ENCODE measurements around the gene FAM43B. TPM values are rescaled to one million over a fixed set of nuclear protein-coding genes. Genes with fewer than 3 reads are reported as not detected.

Gene FAM43B, protein sequence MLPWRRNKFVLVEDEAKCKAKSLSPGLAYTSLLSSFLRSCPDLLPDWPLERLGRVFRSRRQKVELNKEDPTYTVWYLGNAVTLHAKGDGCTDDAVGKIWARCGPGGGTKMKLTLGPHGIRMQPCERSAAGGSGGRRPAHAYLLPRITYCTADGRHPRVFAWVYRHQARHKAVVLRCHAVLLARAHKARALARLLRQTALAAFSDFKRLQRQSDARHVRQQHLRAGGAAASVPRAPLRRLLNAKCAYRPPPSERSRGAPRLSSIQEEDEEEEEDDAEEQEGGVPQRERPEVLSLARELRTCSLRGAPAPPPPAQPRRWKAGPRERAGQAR
- total RNA-seq (2013; cell fraction: nucleolus; rRNA removed), result not detected in 2 replicates
- total RNA-seq (2014; rRNA removed) (not detected in 2 replicates), total RNA-seq (2014; rRNA removed; fragmentation: Illumina TruSeq; extraction: Trizol) (not detected in 2 replicates), total RNA-seq (2021) (not detected in 2 replicates), polyA plus RNA-seq (2011; rRNA removed) (not detected in 2 replicates), polyA plus RNA-seq (2014; fragmentation: Illumina TruSeq; extraction: Trizol) (not detected in 2 replicates), polyA plus RNA-seq (2014; fragmentation: Nextera tagmentation; extraction: Ambion mirVana) (not detected), polyA plus RNA-seq (2014; rRNA removed) (not detected in 2 replicates), polyA plus RNA-seq (2016; fragmentation: Nextera tagmentation; extraction: Ambion mirVana) (not detected), polyA minus RNA-seq (2011; rRNA and poly(A)+ RNA removed) (not detected in 2 replicates), Bru-seq, nascent RNA (not detected), BruChase-seq, experiment 1, labeled RNA remaining after a 6-hour chase (not detected), BruChase-seq, experiment 2, labeled RNA remaining after a 2-hour chase (not detected)
- not detected for polyA plus RNA-seq (2011; ENCODE audit: low read depth)
- polyA plus RNA-seq (2011; cell fraction: cytosol; rRNA removed), result not detected in 2 replicates
- not detected in 2 replicates for polyA plus RNA-seq (2011; cell fraction: nucleus; rRNA removed)
- polyA plus RNA-seq (2012), result not detected in 2 replicates
- not detected in 2 replicates for polyA minus RNA-seq (2011; cell fraction: cytosol; rRNA and poly(A)+ RNA removed)
- polyA minus RNA-seq (2011; cell fraction: nucleus; rRNA and poly(A)+ RNA removed), result not detected in 2 replicates
- long read RNA-seq, experiment 1, result 0 reads
- long read RNA-seq, experiment 2, result 0 reads

DNA sequence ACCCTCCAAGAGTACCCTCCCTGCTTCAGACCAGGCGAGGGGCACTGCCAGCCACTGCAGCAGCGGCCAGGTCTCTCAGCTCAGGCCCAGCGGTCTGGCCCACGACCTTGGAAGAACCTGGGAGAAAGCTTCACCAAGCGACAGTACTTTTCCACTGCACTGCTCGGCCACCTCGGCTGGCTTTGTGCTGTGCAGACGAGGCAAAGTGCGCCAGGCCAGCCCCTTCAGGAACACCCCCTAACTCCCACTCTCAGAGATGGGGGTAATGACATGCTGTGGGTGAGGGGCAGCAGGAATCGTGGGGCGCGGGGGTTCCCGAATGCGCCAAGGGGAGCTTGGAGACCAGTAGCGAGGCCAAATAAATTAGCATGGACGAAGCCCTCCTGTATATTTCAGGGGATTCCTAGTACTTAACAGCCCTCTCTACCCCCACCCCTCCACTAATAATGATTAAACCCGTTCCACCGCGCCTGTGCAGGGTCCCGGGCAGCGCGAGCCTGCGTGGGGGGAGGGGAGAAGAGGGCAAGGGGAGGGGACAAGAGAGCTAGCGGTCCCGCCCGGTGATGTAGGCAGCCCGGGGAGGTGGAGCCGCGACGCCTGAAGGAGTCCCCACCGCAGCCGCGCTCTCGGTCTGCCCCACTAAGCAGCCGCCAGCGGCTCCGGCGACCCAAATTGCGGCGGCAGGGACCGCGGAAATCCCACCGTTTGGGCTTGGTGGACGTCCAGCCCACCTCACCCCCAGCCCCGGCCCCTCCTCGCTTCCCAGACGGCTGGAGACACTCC, at the start of gene FAM43B:
Gene FAM43B (plus strand): TSS at position 629 of the 783 bp plus-strand sequence. CDS start 401 bp downstream, outside the sequence.
- in situ Hi-C loops (cut with MboI) (no loop called here), intact Hi-C loops (cut with micrococcal nuclease; ENCODE audit: unreplicated experiment) (no loop called here)
- Histone ChIP-seq H3K9ac (ENCODE audit: control insufficient read depth, insufficient read depth, low read length) (no peak within 1 kb of the TSS), H3K79me2 (ENCODE audit: control insufficient read depth, insufficient read depth, low read length) (no peaks in the 10 kb centered on the region), H3K4me3 (no peak within 1 kb of the TSS), H3K36me3 (ENCODE audit: control insufficient read depth in 2 of 2, insufficient read depth in 2 of 2, low read length in 1 of 2) (no peaks in the 10 kb centered on the region), H3K27me3 (replicated peaks in 1 of 2; ENCODE audit: control insufficient read depth in 2 of 2, insufficient read depth in 2 of 2, low read length in 1 of 2) (peaks cover 5 to 10% of the 10 kb centered on the region in 2 experiments), H3K27ac (ENCODE audit: control insufficient read depth, insufficient read depth) (no peak within 1 kb of the TSS), H2AFZ (ENCODE audit: control insufficient read depth, low read depth, low read length) (no peak within 1 kb of the TSS), H4K20me1 (ENCODE audit: control insufficient read depth, insufficient read depth) (no peaks in the 10 kb centered on the region), H3K9me3 (replicated peaks; ENCODE audit: control insufficient read depth, insufficient read depth, low read length) (no peaks in the 10 kb centered on the region), H3K4me2 (ENCODE audit: control insufficient read depth, insufficient read depth) (no peak within 1 kb of the TSS), H3K4me1 (ENCODE audit: control insufficient read depth, insufficient read depth, low read length) (no peaks in the 10 kb centered on the region)
- no TSS peak for BruUV-seq (replicated peaks)
- RAD21 ChIA-PET (ENCODE audit: unreplicated experiment), result no interaction called here
- ATAC-seq (no peak), FAIRE-seq (no peak), DNase-seq (ENCODE audit: low read depth, low spot score) (no peak)
- POLR2A ChIA-PET, result no interaction called here
- SMC1A ChIA-PET (ENCODE audit: uncharacterized antibody, unreplicated experiment), result no interaction called here
- WGBS (ENCODE audit: insufficient coverage, insufficient replicate concordance, low lambda C conversion rate, missing lambda C conversion rate), result 0% methylated on average over 35 of the region's 47 CpGs
- TF ChIP-seq SUZ12 (IDR thresholded peaks at IDR 0.05; ENCODE audit: unreplicated experiment), result peak; percentile 61
- TF ChIP-seq, protein P1, sequence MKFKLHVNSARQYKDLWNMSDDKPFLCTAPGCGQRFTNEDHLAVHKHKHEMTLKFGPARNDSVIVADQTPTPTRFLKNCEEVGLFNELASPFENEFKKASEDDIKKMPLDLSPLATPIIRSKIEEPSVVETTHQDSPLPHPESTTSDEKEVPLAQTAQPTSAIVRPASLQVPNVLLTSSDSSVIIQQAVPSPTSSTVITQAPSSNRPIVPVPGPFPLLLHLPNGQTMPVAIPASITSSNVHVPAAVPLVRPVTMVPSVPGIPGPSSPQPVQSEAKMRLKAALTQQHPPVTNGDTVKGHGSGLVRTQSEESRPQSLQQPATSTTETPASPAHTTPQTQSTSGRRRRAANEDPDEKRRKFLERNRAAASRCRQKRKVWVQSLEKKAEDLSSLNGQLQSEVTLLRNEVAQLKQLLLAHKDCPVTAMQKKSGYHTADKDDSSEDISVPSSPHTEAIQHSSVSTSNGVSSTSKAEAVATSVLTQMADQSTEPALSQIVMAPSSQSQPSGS (IDR thresholded peaks at IDR 0.05; ENCODE audit: low read length), result no peak
- CTCF ChIA-PET, result no interaction called here

All from GM12878 (cell line).